IMR-90 (cell line): ENCODE measurements around the gene LGI2. TPM values are rescaled to one million over a fixed set of nuclear protein-coding genes. Genes with fewer than 3 reads are reported as not detected.

Experiments
- ATAC-seq: fragments of 200-7000 bp; cut with Tn5 transposase; 2 replicates; pipeline ENCODE4 v1.9.1; 2020; ENCODE audit warnings: low read depth, mild to moderate bottlenecking, moderate library complexity
- BruUV-seq: library from RNA; stranded (reverse); fragments of 400-500 nt; replicated peaks from 2 replicates; lab custom pipeline; 2021; lab: Mats Ljungman, UMichigan
- CTCF ChIA-PET: fragments of 300-600 bp; formaldehyde crosslinking; extraction: SDS; loops from one replicate; lab custom pipeline; 2021; ENCODE audit warnings: antibody characterized with exemption; lab: Yijun Ruan, JAX
- POLR2A ChIA-PET: fragments of 300-600 bp; sonication (Branson Sonifier 250); formaldehyde crosslinking; loops from one replicate; lab custom pipeline; 2022; ENCODE audit warnings: antibody characterized with exemption; ENCODE audit not compliant: unreplicated experiment; lab: Charles Lee
- DNase-seq: peaks from one replicate; pipeline ENCODE4 v3.0.0; 2013
- H2AFZ ChIP-seq: replicated peaks from 2 replicates; pipeline ENCODE3; 2013; ENCODE audit warnings: low read length, mild to moderate bottlenecking; ENCODE audit not compliant: poor library complexity
- H2AK5ac ChIP-seq: 2 replicates; pipeline ENCODE4 v1.6.1; 2013; ENCODE audit warnings: low read depth, low read length, inconsistent platforms
- H2AK9ac ChIP-seq: replicated peaks from 2 replicates; pipeline ENCODE3; 2013; ENCODE audit warnings: mild to moderate bottlenecking, low read depth, low read length, moderate library complexity; ENCODE audit not compliant: poor library complexity
- H2BK120ac ChIP-seq: 2 replicates; pipeline ENCODE4 v1.6.1; 2013; ENCODE audit warnings: low read depth, low read length, inconsistent platforms
- H2BK15ac ChIP-seq: 3 replicates; pipeline ENCODE4 v1.6.1; 2013; ENCODE audit warnings: low read depth, low read length, inconsistent platforms
- H2BK20ac ChIP-seq: 2 replicates; pipeline ENCODE4 v1.6.1; 2013; ENCODE audit warnings: low read depth, mild to moderate bottlenecking, inconsistent platforms, low read length, moderate library complexity
- H2BK5ac ChIP-seq: 2 replicates; pipeline ENCODE4 v1.6.1; 2013; ENCODE audit warnings: mild to moderate bottlenecking, low read depth, low read length, inconsistent platforms; ENCODE audit not compliant: poor library complexity, severe bottlenecking
- H3K14ac ChIP-seq: replicated peaks from 2 replicates; pipeline ENCODE4 v1.6.1; 2013; ENCODE audit warnings: low read depth, low read length, inconsistent platforms
- H3K18ac ChIP-seq: 2 replicates; pipeline ENCODE4 v1.6.1; 2013; ENCODE audit warnings: low read depth, low read length, control low read depth
- H3K23ac ChIP-seq: 2 replicates; pipeline ENCODE4 v1.6.1; 2013; ENCODE audit warnings: low read depth, low read length, inconsistent platforms
- H3K27ac ChIP-seq: 2 replicates; pipeline ENCODE4 v1.5.1; 2013; ENCODE audit warnings: mild to moderate bottlenecking, control low read depth, low read length; ENCODE audit not compliant: insufficient read depth
- H3K27me3 ChIP-seq: 2 replicates; pipeline ENCODE4 v1.6.1; 2013; ENCODE audit warnings: low read length; ENCODE audit not compliant: control insufficient read depth, insufficient read depth
- H3K36me3 ChIP-seq: 2 replicates; pipeline ENCODE4 v1.6.1; 2013; ENCODE audit warnings: low read length, mixed read lengths; ENCODE audit not compliant: control insufficient read depth, insufficient read depth
- H3K4ac ChIP-seq: 2 replicates; pipeline ENCODE4 v1.6.1; 2013; ENCODE audit warnings: low read depth, low read length, inconsistent platforms
- H3K4me1 ChIP-seq: 2 replicates; pipeline ENCODE4 v1.6.1; 2013; ENCODE audit warnings: low read length, mixed read lengths; ENCODE audit not compliant: control insufficient read depth, insufficient read depth
- H3K4me2 ChIP-seq: 2 replicates; pipeline ENCODE4 v1.6.1; 2013; ENCODE audit warnings: low read depth, mild to moderate bottlenecking, control low read depth, low read length, moderate library complexity
- H3K4me3 ChIP-seq: 2 replicates; pipeline ENCODE4 v1.5.1; 2013; ENCODE audit warnings: low read depth, mild to moderate bottlenecking, control low read depth, low read length, moderate library complexity; ENCODE audit not compliant: insufficient read depth
- H3K56ac ChIP-seq: 2 replicates; pipeline ENCODE4 v1.6.1; 2013; ENCODE audit warnings: low read length, inconsistent platforms; ENCODE audit not compliant: insufficient read depth; ENCODE audit errors: extremely low read depth
- H3K79me1 ChIP-seq, 2 experiments: 2 replicates each; pipeline ENCODE4 v1.6.1; 2013; ENCODE audit warnings: low read length in 2 of 2, inconsistent platforms in 1 of 2, low read depth in 1 of 2
- H3K9ac ChIP-seq: 2 replicates; pipeline ENCODE4 v1.6.1; 2013; ENCODE audit warnings: low read depth, low read length, control low read depth
- H3K9me1 ChIP-seq: 2 replicates; pipeline ENCODE4 v1.6.1; 2013; ENCODE audit warnings: low read length, inconsistent platforms; ENCODE audit not compliant: insufficient read depth
- H3K9me3 ChIP-seq: 2 replicates; pipeline ENCODE4 v1.6.1; 2013; ENCODE audit warnings: low read length; ENCODE audit not compliant: control insufficient read depth, insufficient read depth
- H4K20me1 ChIP-seq: 2 replicates; pipeline ENCODE4 v1.6.1; 2013; ENCODE audit warnings: low read length, inconsistent platforms; ENCODE audit not compliant: insufficient read depth
- H4K5ac ChIP-seq: 2 replicates; pipeline ENCODE4 v1.6.1; 2013; ENCODE audit warnings: mild to moderate bottlenecking, low read depth, low read length, control low read depth
- H4K8ac ChIP-seq, 2 experiments: 2 replicates each; pipeline ENCODE4 v1.6.1; 2013; ENCODE audit warnings: low read depth in 2 of 2, low read length in 2 of 2, control low read depth in 1 of 2, inconsistent platforms in 1 of 2
- H4K91ac ChIP-seq: 2 replicates; pipeline ENCODE4 v1.6.1; 2013; ENCODE audit warnings: low read depth, low read length, inconsistent platforms; ENCODE audit not compliant: insufficient read depth
- CTCF ChIP-seq: conservative IDR thresholded peaks from 2 replicates; pipeline ENCODE4 v1.5.1; 2012; ENCODE audit warnings: mild to moderate bottlenecking, low read depth, low read length, improper control_type of control experiment
- MAZ ChIP-seq: IDR thresholded peaks from 2 replicates; pipeline ENCODE4 v1.6.1; 2012; ENCODE audit warnings: low read depth, mild to moderate bottlenecking, low read length, improper control_type of control experiment, moderate library complexity, borderline replicate concordance
- WGBS, 2 experiments: methylation state at CpG; one replicate each; pipeline versions ENCODE4 v1.1.5 to v1.1.7; 2013; ENCODE audit warnings: missing lambda C conversion rate in 2 of 2; ENCODE audit not compliant: insufficient read length in 1 of 2; ENCODE audit errors: extremely low coverage in 2 of 2; 5-methylcytosine and 5-hydroxymethylcytosine counted together
- dilution Hi-C: fragments of 300-500 bp; cut with HindIII; formaldehyde crosslinking; loops from one replicate; pipeline ENCODE4 v1.14.3; 2018; ENCODE audit warnings: low sequenced_read_pairs; ENCODE audit not compliant: unreplicated experiment
- in situ Hi-C: fragments of 300-500 bp; cut with MboI; formaldehyde crosslinking; loops from 3 replicates; pipeline ENCODE4 v1.14.3; 2019; ENCODE audit warnings: low sequenced_read_pairs, inconsistent platforms, mixed read lengths
- intact Hi-C: fragments of 100-400 bp; cut with micrococcal nuclease; formaldehyde crosslinking; loops from 2 replicates; pipeline ENCODE4 v1.10.0; 2022
- polyA plus RNA-seq, 3 experiments: library from polyadenylated mRNA; depleted of rRNA; stranded (reverse); fragments of >200 nt; gene quantifications; 2 replicates each; pipeline ENCODE4 v1.2.3, GENCODE V29; 2012; ENCODE audit warnings: low replicate concordance in 1 of 3
- total RNA-seq: library from RNA; depleted of rRNA; stranded (reverse); fragments of >200 nt; gene quantifications from 2 replicates; pipeline ENCODE4 v1.2.3, GENCODE V29; 2012

LGI2 gene
- total and polyA plus RNA-seq, 2 of the 4 experiments (the other 2 are of a cell fraction) = not detected

DNA sequence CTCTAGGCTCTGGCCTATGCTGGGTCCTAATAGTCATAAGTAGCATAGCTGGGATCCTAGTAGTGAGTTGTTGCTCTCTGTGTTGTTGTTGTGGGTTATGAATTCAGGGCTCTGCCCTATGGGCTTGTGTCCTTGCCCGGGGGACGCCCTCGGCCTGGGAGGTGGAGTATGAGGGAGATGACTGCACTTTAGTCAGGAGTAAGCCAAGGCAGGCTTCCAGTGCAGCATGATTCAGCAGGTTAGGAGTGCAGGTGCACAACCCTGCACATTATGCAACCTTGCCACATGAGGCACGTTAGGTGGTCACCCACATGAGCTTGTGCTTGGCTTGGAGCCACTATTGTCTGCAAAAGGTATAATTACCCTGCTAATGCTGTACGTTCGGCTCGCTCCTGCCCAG is 59.6 kb downstream of the LGI2 start:
- Histone ChIP-seq H3K23ac (no peak overlapping the region), H4K8ac (no peak overlapping the region), H4K5ac (no peak overlapping the region), H3K9me1 (no peaks in the 10 kb centered on the region), H3K79me1 (no peaks in the 10 kb centered on the region), H3K9ac (no peak overlapping the region), H3K4ac (no peak overlapping the region), H3K18ac (no peak overlapping the region), H3K56ac (no peak overlapping the region), H2AK9ac (no peak overlapping the region), H4K91ac (no peak overlapping the region), H2AFZ (no peak overlapping the region), H2BK5ac (no peak overlapping the region), H2AK5ac (no peak overlapping the region), H2BK120ac (no peak overlapping the region), H3K4me1 (no peaks in the 10 kb centered on the region), H3K9me3 (no peaks in the 10 kb centered on the region), H2BK15ac (no peak overlapping the region), H4K20me1 (no peaks in the 10 kb centered on the region), H3K14ac (no peak overlapping the region), H3K36me3 (no peaks in the 10 kb centered on the region), H3K4me2 (no peak overlapping the region), H3K27ac (no peak overlapping the region), H3K27me3 (peaks cover 15% of the 10 kb centered on the region), H3K4me3 (no peak overlapping the region), H2BK20ac (no peak overlapping the region)
- ATAC-seq (no peak), DNase-seq (no peak)
- dilution Hi-C loops (no loop called here), intact Hi-C loops (no loop called here), in situ Hi-C loops (no loop called here)
- WGBS, 2 experiments = 80% methylated on average over 1 of the region's 7 CpGs; no CpG with 5 or more reads in 1 of the 2 experiments
- POLR2A ChIA-PET = no interaction called here
- BruUV-seq = no TSS peak
- TF ChIP-seq CTCF = no peak
- TF ChIP-seq MAZ = no peak
- CTCF ChIA-PET = no interaction called here
